ENCODE results near the gene CA5B.
"Not testable (repeated sequence)": the region's sequence is repeated elsewhere in the genome, so short reads cannot be mapped to it uniquely, and the experiment has no call there.

Gene CA5B

DNA sequence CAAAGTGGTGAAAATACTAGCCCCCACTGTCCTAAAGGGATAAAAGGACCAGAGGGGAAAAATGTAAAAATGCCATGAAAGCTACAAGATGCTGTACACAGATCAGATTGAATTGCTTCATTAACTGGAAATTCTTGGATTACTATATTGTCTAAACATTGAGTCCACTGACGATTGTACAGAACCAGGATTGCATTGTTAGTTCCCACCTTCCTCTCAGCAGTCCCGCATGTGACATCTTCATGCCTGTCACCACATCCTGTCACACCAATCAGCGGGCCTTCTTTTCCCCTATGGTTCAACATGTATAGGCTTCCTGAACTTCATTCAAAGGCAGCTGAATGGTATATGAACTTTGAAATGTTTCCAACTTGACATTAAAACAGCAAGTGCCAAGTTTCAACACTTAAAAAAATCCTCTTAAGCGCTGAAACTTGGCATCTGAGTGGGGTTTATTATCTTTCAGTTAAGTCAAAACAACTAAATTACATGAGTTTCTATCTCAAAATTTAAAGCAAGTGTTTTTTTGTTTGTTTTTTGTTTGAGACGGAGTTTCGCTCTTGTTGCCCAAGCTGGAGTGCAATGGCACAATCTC is 76.8 kb downstream of the CA5B start:
- DNase-seq (ENCODE audit: low spot score) = no peak

DNA sequence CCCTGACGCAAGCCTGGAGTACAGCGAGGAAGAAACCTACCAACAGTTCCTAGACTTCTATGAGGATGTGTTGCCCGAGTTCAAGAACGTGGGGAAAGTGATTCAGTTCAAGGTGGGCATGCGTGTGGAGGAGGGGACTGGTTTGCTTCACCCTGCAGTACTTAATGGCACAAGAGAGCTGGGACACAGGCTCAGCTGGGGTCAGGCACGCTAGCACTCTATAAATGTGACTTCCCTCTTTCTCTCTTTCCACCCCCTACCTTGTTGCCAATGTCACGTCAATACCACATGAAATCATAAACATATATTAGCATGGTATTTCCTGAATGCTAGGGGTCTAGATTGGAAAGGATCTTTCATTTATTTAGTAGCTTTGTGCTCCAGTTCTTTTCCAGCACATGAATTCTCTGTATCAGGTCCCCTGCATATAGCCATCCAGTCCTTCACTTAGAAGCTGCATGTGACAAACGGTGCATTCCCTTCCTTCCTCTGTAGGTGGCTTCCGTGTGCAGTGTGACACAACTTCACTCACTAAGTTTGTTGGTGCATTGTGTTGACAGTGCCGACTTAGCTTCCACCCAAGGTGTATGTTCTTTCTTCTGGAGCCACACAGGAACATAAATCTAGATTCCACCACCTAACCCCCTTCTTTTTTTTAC is 77.8 kb downstream of the CA5B start:
- no peak for DNase-seq (ENCODE audit: low spot score)

DNA sequence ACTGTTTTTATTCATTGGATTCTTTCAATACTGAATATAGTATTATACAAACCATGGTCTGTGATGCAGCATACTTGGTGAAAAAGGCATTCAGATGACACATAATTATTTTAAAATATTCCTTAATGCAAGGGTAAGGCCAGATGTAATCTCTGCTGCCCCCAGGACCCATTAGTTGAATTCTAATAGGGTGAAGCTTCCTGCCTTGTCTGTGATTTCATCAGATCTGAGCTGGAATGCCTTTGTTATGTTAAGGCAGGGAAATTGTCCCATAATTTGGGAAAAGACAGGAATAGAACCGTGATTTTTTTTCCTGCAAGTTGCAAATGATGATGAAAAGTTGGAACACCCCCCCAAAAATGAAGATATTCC is 78.4 kb downstream of the CA5B start:
- DNase-seq (ENCODE audit: low spot score) = no peak

DNA sequence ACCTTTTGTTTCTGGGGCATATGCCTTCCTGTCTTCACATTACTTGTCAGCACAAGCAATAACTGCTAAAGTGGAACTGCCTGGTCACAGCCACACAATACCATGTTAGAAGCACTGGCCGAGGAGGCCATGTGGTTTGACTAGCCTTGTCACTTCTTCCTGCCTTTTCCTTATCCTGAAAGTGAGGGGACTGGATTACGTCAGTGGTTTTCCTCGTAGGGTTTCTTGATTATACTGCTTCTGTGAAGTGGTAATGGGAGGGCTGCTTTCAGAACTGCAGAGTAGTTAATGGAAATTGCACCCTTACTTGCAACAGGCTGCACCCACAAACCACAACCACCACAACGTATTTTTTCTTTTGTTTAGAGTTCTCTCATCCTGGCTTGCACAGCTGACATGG is 78.8 kb downstream of the CA5B start:
- no peak for DNase-seq (ENCODE audit: low spot score)

DNA sequence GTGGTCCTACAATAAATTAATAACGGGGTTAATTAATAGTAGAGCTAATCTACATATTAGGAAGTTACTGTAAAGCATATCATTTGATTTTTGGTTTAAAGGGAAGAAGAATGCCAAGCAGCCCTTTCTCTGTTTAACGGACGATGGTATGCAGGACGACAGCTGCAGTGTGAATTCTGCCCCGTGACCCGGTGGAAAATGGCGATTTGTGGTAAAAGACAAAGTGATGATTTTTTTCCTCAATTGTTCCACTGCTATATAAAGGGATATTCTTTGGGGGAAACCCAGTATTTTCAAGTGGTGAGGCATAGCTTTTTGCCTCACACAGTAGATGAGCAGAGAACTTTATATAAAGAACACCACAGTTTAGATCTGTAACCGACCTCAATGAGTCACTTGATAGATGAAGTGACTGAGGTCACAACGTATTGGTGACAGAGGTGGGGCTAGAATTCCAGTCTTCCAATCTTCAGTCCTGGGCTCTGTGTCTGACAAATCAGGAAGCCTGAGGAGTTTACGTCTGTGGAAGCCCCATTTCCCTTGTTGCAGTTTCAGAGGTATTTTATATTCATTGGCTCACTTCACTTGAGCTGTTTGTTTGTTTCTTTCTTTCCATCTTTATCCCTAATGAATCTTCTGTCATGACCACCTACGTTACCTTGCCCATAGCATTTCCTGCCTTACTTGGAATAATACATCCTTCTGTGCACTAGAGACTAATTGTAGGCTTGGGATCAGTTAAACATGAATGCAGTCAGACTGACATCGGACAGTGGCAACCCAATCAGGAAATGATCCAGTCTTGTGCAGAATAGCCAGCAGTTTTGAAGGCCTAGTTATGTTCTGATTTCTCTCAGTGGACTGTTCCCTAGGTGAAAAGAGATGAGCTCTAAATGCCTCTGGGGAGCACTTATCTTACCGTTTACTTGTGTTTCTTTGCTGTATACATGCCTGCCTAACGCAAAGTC is 82.3 kb downstream of the CA5B start:
- no peak for DNase-seq (ENCODE audit: low spot score)

DNA sequence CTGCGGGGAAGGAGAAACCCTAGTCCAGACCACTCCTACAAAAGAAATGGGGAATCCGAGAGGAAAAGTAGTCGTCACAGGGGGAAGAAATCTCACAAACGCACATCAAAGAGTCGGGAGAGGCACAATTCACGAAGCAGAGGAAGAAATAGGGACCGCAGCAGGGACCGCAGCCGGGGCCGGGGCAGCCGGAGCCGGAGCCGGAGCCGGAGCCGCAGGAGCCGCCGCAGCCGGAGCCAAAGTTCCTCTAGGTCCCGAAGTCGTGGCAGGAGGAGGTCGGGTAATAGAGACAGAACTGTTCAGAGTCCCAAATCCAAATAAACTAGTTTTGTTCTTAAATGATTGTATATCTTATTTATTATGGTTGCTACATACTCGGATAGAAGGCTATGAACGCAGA is 84.9 kb downstream of the CA5B start:
- DNase-seq (ENCODE audit: low spot score) = no peak

DNA sequence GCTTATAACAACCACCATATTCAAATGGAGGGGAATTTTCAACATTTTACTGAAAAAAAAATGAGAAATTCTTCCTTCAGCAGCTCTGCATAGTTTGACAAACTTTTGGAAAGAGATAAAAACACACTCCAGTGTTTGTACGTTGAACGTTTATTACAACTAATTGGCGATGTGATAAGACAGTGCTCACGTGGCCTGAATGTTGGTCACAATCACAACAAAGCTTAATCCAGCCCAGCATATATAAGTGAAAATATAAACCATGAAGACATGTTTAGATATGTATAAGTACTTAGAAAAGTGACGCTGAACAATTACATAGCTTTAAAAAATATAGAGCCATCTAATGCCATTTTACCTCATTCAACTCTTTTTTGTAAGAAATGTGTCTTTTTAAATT is 87.9 kb downstream of the CA5B start:
- no peak for DNase-seq (ENCODE audit: low spot score)

DNA sequence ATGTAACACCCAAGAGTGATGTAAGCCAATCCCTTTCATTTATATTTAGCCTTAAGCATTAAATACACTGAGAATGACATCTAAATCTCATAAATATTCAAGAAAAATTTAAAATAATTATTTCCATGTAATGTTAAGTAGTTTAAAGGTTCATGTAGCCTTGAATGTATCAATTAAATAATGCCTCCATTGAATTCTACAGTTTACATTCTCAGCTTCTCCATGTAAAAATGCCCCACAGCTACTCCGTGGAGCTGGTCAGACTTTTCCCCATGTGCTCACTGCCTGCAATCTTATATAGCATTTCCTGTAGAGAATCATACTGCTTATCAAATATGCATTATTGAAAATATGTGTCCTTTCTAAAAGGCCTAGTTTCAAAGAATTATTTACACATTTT is 91.1 kb downstream of the CA5B start:
- DNase-seq (ENCODE audit: low spot score) = no peak

DNA sequence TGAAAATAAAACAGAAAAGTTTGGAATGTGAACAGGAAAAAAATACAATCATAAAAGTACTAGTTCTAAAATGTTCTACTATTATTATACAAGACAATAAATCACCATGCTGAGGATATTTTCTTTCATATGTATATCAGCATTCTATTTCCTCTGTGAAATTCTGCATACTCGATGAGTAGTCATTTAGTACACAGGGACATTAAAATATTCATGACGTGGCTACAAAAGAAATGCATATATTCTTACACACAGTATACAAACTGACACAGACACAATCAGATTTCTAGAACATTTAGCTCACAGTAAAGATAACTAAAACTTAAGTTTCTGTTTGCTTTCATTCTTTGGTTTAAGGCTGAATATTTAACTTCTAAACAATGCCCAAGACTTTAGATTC is 93.3 kb downstream of the CA5B start:
- not testable (repeated sequence) for DNase-seq (ENCODE audit: low spot score)

DNA sequence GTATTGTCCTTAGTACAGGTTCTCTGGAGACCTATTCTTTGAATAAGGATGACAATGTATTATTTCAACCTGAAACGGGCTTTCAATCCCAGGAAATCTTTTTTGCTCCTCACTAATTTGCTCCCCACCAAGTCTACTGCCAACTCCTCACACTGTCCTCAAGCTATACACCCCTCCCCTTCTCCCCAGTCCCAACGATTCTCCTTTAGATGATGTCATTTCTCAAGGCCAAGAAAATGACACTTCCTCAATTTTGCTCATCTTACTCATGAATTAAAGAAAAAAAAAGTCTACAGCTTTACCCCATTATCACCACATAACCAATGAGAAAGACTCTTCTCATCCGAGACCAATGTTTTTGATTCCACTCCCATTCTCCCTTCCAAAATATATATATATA is 96.0 kb downstream of the CA5B start:
- no peak for DNase-seq (ENCODE audit: low spot score)

DNA sequence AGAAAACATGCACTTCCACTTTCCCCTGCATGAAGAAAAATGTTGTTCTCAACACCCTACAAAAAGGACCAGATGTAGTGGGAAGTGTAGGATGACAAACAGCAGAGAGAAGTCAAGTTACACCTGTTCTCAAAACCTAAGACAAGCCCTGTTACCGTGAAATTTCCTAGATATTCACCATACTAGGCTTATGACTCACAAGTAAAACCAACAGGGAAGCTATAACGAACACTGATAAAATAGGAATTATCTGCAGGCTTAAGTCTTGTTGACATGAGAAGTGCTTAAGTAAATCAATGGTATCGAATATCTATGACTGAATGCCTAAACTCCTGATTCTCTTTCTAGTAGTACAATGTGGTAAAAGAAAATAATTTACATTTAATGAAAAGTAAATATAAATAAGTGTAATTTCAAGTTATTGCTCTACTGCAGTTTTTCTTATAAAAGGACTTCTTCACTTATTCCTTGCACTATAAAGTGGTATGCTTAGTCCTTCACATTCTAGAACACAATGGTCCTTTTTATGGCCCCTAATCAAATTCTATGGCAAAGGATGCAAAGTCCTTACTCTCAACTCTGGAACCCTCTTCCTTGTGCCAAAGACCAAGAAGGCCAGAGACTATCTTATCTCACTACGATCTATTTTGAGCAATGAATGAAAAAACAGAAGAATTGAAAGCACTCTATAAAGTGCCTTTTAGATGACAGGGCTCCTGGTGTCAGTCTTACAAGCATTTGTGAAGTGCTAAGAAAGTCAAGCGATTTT is 96.9 kb downstream of the CA5B start:
- no peak for DNase-seq (ENCODE audit: low spot score)
